Measurements from ENCODE around the gene ADAM19.

ADAM19 gene

DNA sequence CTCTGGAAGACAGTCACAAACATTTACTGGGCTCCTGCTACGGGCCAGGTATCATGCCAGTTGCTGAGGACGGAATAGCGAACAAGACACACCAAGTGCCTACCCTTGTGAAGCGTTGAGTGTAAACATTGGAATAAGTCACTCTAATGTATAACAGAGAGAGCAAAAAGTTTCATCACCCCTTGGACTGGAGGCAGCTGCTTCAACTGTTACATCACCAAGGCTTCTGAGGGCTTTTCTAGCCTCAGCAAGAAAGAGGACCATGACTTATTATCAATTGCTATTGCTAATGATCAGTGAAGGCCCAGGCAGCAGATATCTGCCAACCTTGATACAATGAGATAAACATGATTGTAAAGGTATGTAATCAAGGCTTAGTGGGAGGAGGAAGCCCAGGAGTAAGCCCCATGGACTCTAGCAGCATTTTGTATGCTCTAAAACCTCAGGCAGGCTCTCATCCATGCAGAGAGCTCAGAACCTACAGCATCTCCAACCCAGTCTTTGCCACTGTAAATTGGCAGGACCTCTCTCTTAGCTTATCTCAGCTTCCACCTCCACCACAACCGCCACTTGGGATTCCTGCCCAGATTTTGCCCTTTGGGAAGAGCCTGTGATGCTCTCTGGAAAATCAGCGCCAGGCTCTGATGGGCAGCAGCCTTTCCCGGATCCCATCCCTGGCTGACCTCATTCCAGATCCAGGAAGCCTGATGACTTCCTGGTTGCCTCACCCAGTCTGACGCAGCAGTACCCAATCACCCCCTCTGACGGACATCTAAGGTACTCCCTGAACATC lies 54.5 kb downstream of the ADAM19 start:
- H3K9me3 ChIP-seq, result no peaks in the 10 kb centered on the region
- H3K36me3 ChIP-seq, result peaks cover 75% of the 10 kb centered on the region
- no peak overlapping the region for H3K4me3 ChIP-seq (ENCODE audit: low read depth in 1 of 2, low read length in 1 of 2)
- H3K27ac ChIP-seq, result no peak overlapping the region
- TF ChIP-seq CTCF (IDR thresholded peaks at IDR 0.05), result no peak
- H3K4me1 ChIP-seq (ENCODE audit: control insufficient read depth in 1 of 2, insufficient read depth in 1 of 2, low read depth in 1 of 2, low read length in 1 of 2), result no peaks in the 10 kb centered on the region
- no peaks in the 10 kb centered on the region for H3K27me3 ChIP-seq

GRCh38 chr5:157519579-157520253 lies 55.9 kb downstream of the ADAM19 start:
- H3K36me3 ChIP-seq, result peaks cover 89% of the 10 kb centered on the region
- H3K27ac ChIP-seq, result no peak overlapping the region
- no peak overlapping the region for H3K4me3 ChIP-seq (ENCODE audit: low read depth in 1 of 2, low read length in 1 of 2)
- no peaks in the 10 kb centered on the region for H3K27me3 ChIP-seq
- TF ChIP-seq CTCF (IDR thresholded peaks at IDR 0.05), result no peak
- no peaks in the 10 kb centered on the region for H3K9me3 ChIP-seq
- no peaks in the 10 kb centered on the region for H3K4me1 ChIP-seq (ENCODE audit: control insufficient read depth in 1 of 2, insufficient read depth in 1 of 2, low read depth in 1 of 2, low read length in 1 of 2)

GRCh38 chr5:157518963-157519362 lies 56.6 kb downstream of the ADAM19 start:
- Histone ChIP-seq H3K4me3 (ENCODE audit: low read depth in 1 of 2, low read length in 1 of 2) (no peak overlapping the region), H3K9me3 (no peaks in the 10 kb centered on the region), H3K27me3 (no peaks in the 10 kb centered on the region), H3K27ac (no peak overlapping the region), H3K4me1 (ENCODE audit: control insufficient read depth in 1 of 2, insufficient read depth in 1 of 2, low read depth in 1 of 2, low read length in 1 of 2) (no peaks in the 10 kb centered on the region), H3K36me3 (peaks cover 93% of the 10 kb centered on the region)
- no peak for TF ChIP-seq CTCF (IDR thresholded peaks at IDR 0.05)

GRCh38 chr5:157516626-157517325 lies 58.8 kb downstream of the ADAM19 start:
- Histone ChIP-seq H3K4me1 (ENCODE audit: control insufficient read depth in 1 of 2, insufficient read depth in 1 of 2, low read depth in 1 of 2, low read length in 1 of 2) (no peaks in the 10 kb centered on the region), H3K4me3 (ENCODE audit: low read depth in 1 of 2, low read length in 1 of 2) (no peak overlapping the region), H3K36me3 (peaks cover 95% of the 10 kb centered on the region), H3K27ac (no peak overlapping the region), H3K9me3 (no peaks in the 10 kb centered on the region), H3K27me3 (no peaks in the 10 kb centered on the region)
- TF ChIP-seq CTCF (IDR thresholded peaks at IDR 0.05), result no peak

GRCh38 chr5:157516006-157516405 lies 59.6 kb downstream of the ADAM19 start:
- no peak overlapping the region for H3K4me3 ChIP-seq (ENCODE audit: low read depth in 1 of 2, low read length in 1 of 2)

More at GRCh38 chr5:157516006-157516405, 59.6 kb downstream of the ADAM19 start:
- no peaks in the 10 kb centered on the region for H3K4me1 ChIP-seq (ENCODE audit: control insufficient read depth in 1 of 2, insufficient read depth in 1 of 2, low read depth in 1 of 2, low read length in 1 of 2)
- peaks cover 98% of the 10 kb centered on the region for H3K36me3 ChIP-seq
- no peaks in the 10 kb centered on the region for H3K9me3 ChIP-seq
- H3K27me3 ChIP-seq, result no peaks in the 10 kb centered on the region
- no peak for TF ChIP-seq CTCF (IDR thresholded peaks at IDR 0.05)
- no peak overlapping the region for H3K27ac ChIP-seq
